ENCODE data around the gene SUFU.

DNA sequence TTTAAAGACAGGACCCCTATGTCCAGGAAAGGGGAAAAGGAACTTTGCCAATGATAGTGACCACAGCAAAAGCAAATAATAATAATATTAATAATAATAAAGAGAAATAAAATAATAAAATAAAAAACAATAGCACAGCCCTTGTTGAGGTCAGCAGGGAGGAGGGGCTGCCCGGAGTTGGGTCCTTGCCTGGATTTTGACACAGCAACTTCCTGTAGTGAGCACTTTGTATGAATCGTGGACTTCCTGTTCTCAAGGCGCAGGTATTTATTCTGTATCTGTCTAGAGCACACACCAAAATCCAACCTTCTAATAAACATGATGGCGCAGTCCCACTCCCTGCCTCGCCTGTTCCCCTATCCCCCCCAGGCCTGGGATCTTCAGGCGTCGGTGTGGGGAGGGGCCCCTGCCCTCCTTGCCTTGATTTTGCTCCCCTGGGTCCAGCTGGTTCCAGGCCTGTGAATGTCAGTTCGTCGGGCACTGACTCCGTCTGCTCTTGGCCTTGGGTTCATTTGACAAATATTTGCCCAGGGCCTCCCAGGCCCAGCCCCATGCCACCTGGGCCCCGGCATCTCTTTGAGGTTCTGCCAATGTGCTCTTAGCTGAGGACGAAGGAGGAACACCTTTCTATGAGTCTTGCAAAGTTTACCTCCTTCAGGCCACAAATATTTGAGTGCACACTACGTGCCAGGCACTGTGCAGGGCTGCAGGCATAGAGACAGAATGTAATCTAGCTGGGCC is 154.4 kb downstream of the SUFU start:
- TF ChIP-seq EP300 (IDR thresholded peaks at IDR 0.05) (no peak), POLR2A (IDR thresholded peaks at IDR 0.05) (no peak), POLR2AphosphoS5 (IDR thresholded peaks at IDR 0.05) (peak in 1 of 4 donors; percentile 6)
- TF ChIP-seq, protein P1, sequence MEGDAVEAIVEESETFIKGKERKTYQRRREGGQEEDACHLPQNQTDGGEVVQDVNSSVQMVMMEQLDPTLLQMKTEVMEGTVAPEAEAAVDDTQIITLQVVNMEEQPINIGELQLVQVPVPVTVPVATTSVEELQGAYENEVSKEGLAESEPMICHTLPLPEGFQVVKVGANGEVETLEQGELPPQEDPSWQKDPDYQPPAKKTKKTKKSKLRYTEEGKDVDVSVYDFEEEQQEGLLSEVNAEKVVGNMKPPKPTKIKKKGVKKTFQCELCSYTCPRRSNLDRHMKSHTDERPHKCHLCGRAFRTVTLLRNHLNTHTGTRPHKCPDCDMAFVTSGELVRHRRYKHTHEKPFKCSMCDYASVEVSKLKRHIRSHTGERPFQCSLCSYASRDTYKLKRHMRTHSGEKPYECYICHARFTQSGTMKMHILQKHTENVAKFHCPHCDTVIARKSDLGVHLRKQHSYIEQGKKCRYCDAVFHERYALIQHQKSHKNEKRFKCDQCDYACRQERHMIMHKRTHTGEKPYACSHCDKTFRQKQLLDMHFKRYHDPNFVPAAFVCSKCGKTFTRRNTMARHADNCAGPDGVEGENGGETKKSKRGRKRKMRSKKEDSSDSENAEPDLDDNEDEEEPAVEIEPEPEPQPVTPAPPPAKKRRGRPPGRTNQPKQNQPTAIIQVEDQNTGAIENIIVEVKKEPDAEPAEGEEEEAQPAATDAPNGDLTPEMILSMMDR (IDR thresholded peaks at IDR 0.05), result no peak

Measured in sigmoid colon (tissue), 4 donors.